Esophagus muscularis mucosa (tissue), 4 donors: Measurements from ENCODE around the gene PTPN22. TPM values are rescaled to one million over a fixed set of nuclear protein-coding genes. Genes with fewer than 3 reads are reported as not detected.

Experiments
- DNase-seq: peaks from one replicate; pipeline ENCODE4 v3.0.0-alpha.2; 2017; ENCODE audit errors: extremely low spot score
- H3K27ac ChIP-seq, 4 donors: fragments of 200-600 bp; sonication (generic); replicated peaks in 1 of 4; 1 replicate in 3 of 4; 2 replicates in 1 of 4; pipeline ENCODE4 v1.5.1; 2016 to 2019; ENCODE audit warnings: mild to moderate bottlenecking in 1 of 4
- H3K27me3 ChIP-seq, 4 donors: fragments of 200-600 bp; sonication (generic); one replicate each; pipeline versions ENCODE4 v1.5.1 to v1.6.0; 2016 to 2019
- H3K36me3 ChIP-seq, 4 donors: fragments of 200-600 bp; sonication (generic); one replicate each; pipeline ENCODE4 v1.5.1; 2016 to 2019
- H3K4me1 ChIP-seq, 4 donors: fragments of 200-600 bp; sonication (generic); one replicate each; pipeline ENCODE4 v1.5.1; 2016 to 2019
- H3K4me3 ChIP-seq, 4 donors: fragments of 200-600 bp; sonication (generic); 1 replicate in 2 of 4; 2 replicates in 2 of 4; pipeline ENCODE4 v1.5.1; 2016 to 2019; ENCODE audit warnings: mild to moderate bottlenecking in 4 of 4, moderate library complexity in 1 of 4
- H3K9me3 ChIP-seq, 4 donors: fragments of 200-600 bp; sonication (generic); 1 replicate in 3 of 4; 2 replicates in 1 of 4; pipeline ENCODE4 v1.5.1; 2016 to 2019
- CTCF ChIP-seq, 3 experiments: fragments of 200-600 bp in 2 of 3; fragments of 450-650 bp in 1 of 3; sonication (generic) in 2 of 3; IDR thresholded peaks; one replicate each; pipeline ENCODE4 v1.5.1; 2017 to 2019; ENCODE audit warnings: antibody characterized with exemption in 3 of 3, mild to moderate bottlenecking in 2 of 3, moderate library complexity in 1 of 3
- EP300 ChIP-seq: sonication (generic); formaldehyde crosslinking; IDR thresholded peaks from one replicate; pipeline ENCODE4 v1.6.1; 2017; ENCODE audit warnings: antibody characterized with exemption
- POLR2A ChIP-seq: fragments of 450-650 bp; IDR thresholded peaks from one replicate; pipeline ENCODE4 v1.6.1; 2017; ENCODE audit warnings: antibody characterized with exemption, moderate library complexity, mild to moderate bottlenecking, low read depth
- POLR2AphosphoS5 ChIP-seq, 2 donors: sonication (generic); formaldehyde crosslinking; IDR thresholded peaks; one replicate each; pipeline ENCODE4 v1.6.1; 2017; ENCODE audit warnings: antibody characterized with exemption in 2 of 2
- WGBS: methylation state at CpG from one replicate; pipeline ENCODE4 v1.1.5; 2018; 5-methylcytosine and 5-hydroxymethylcytosine counted together
- intact Hi-C: fragments of 100-400 bp; cut with DNase I; formaldehyde crosslinking; loops from one replicate; pipeline ENCODE4 v1.15.1; 2023
- total RNA-seq, 4 donors: library from RNA; depleted of rRNA; stranded (reverse); fragments of >200 nt; gene quantifications; one replicate each; pipeline versions ENCODE4 v1.1.0 to v1.2.1, GENCODE V29; 2016

PTPN22 gene
- total RNA-seq, 4 donors from 2014 or later: 0.29 to 2.3 (median 0.63) TPM

- intact Hi-C loops: no loop called here
- TF ChIP-seq POLR2AphosphoS5 (IDR thresholded peaks at IDR 0.05) (no peak), POLR2A (no peak), EP300 (no peak), CTCF (IDR thresholded peaks at IDR 0.05) (no peak)
- no peak for DNase-seq
- Histone ChIP-seq H3K9me3 (no peaks in the 10 kb centered on the region), H3K4me1 (no peaks in the 10 kb centered on the region), H3K36me3 (peaks cover 11 to 32% (median 25%) of the 10 kb centered on the region in 4 donors), H3K4me3 (no peak overlapping the region), H3K27me3 (no peaks in the 10 kb centered on the region), H3K27ac (no peak overlapping the region)
- WGBS: 91% methylated on average over 11 of the region's 11 CpGs
Measured at GRCh38 chr1:113891631-113892220, 20.2 kb upstream of the PTPN22 start.

GRCh38 chr1:113890816-113891215 lies 19.3 kb upstream of the PTPN22 start:
- WGBS: 46% methylated on average over 2 of the region's 2 CpGs
- H3K27me3 ChIP-seq: no peaks in the 10 kb centered on the region
- no peak for TF ChIP-seq POLR2A
- no peaks in the 10 kb centered on the region for H3K4me1 ChIP-seq
- no peak overlapping the region for H3K27ac ChIP-seq
- peaks cover 11 to 23% (median 17%) of the 10 kb centered on the region in 4 donors for H3K36me3 ChIP-seq
- no peaks in the 10 kb centered on the region for H3K9me3 ChIP-seq
- H3K4me3 ChIP-seq: no peak overlapping the region
- intact Hi-C loops: no loop called here
- no peak for DNase-seq

GRCh38 chr1:113887402-113888175 lies 16.1 kb upstream of the PTPN22 start, which contains the start of gene BCL2L15:
Gene BCL2L15 (minus strand): TSS chr1:113887581. CDS start chr1:113887375, 206 bp downstream.
- no peaks in the 10 kb centered on the region for H3K27me3 ChIP-seq
- 66% methylated on average over 6 of the region's 6 CpGs for WGBS
- H3K4me3 ChIP-seq: no peak within 1 kb of the TSS
- no peaks in the 10 kb centered on the region for H3K9me3 ChIP-seq
- H3K27ac ChIP-seq: no peak within 1 kb of the TSS
- peaks cover 0 to 4% (median 0%) of the 10 kb centered on the region in 4 donors for H3K36me3 ChIP-seq
- TF ChIP-seq EP300: no peak
- TF ChIP-seq CTCF (IDR thresholded peaks at IDR 0.05): no peak
- TF ChIP-seq POLR2A: no peak
- DNase-seq: no peak
- intact Hi-C loops: no loop called here
- no peaks in the 10 kb centered on the region for H3K4me1 ChIP-seq

GRCh38 chr1:113886417-113887401 lies 15.2 kb upstream of the PTPN22 start:
- H3K4me3 ChIP-seq: no peak overlapping the region
- no peaks in the 10 kb centered on the region for H3K27me3 ChIP-seq
- intact Hi-C loops: no loop called here
- H3K4me1 ChIP-seq: no peaks in the 10 kb centered on the region
- no peaks in the 10 kb centered on the region for H3K9me3 ChIP-seq
- no peak for TF ChIP-seq EP300
- H3K27ac ChIP-seq: no peak overlapping the region
- no peak for DNase-seq
- peaks cover 0 to 4% (median 0%) of the 10 kb centered on the region in 4 donors for H3K36me3 ChIP-seq
- 78% methylated on average over 17 of the region's 17 CpGs for WGBS

- H3K9me3 ChIP-seq: no peaks in the 10 kb centered on the region
- TF ChIP-seq CTCF (IDR thresholded peaks at IDR 0.05) (no peak), EP300 (no peak), POLR2AphosphoS5 (IDR thresholded peaks at IDR 0.05) (no peak), POLR2A (no peak)
- peaks cover 0 to 4% (median 0%) of the 10 kb centered on the region in 4 donors for H3K36me3 ChIP-seq
- intact Hi-C loops: no loop called here
- H3K27me3 ChIP-seq: no peaks in the 10 kb centered on the region
- no peaks in the 10 kb centered on the region for H3K4me1 ChIP-seq
- no peak overlapping the region for H3K4me3 ChIP-seq
- no peak for DNase-seq
- no peak overlapping the region for H3K27ac ChIP-seq
- WGBS: 70% methylated on average over 2 of the region's 2 CpGs
Measured at GRCh38 chr1:113881661-113882060, 10.1 kb upstream of the PTPN22 start.
